Activated naive CD8-positive, alpha-beta T cell treated with anti-CD3 and anti-CD28 coated beads for 36 hours (primary cell): ENCODE results near the gene CALML3. TPM values are rescaled to one million over a fixed set of nuclear protein-coding genes. Genes with fewer than 3 reads are reported as not detected.

Experiments
- DNase-seq: peaks from one replicate; pipeline ENCODE4 v3.0.0; 2021
- H3K27ac Mint-ChIP-seq: one replicate; pipeline ENCODE4 v1.8.0; 2022; ENCODE audit warnings: mild to moderate bottlenecking, moderate library complexity, mixed read lengths
- H3K27me3 Mint-ChIP-seq: one replicate; pipeline ENCODE4 v1.8.0; 2022; ENCODE audit warnings: mild to moderate bottlenecking, mixed read lengths
- H3K36me3 Mint-ChIP-seq: one replicate; pipeline ENCODE4 v1.8.0; 2021; ENCODE audit warnings: mild to moderate bottlenecking, mixed read lengths
- H3K4me1 Mint-ChIP-seq: one replicate; pipeline ENCODE4 v1.8.0; 2021; ENCODE audit warnings: mixed read lengths
- H3K4me3 Mint-ChIP-seq: one replicate; pipeline ENCODE4 v1.8.0; 2022; ENCODE audit warnings: mild to moderate bottlenecking, moderate library complexity, mixed read lengths
- H3K9me3 Mint-ChIP-seq: one replicate; pipeline ENCODE4 v1.8.0; 2022; ENCODE audit warnings: mixed read lengths
- total RNA-seq, 2 experiments: library from RNA; stranded (reverse); gene quantifications; one replicate each; pipeline ENCODE4 v1.2.3, GENCODE V29; 2021

The CALML3 gene
- total RNA-seq, 2 experiments from 2014 or later: not detected

GRCh38 chr10:5509236-5509635, 15.5 kb upstream of the CALML3 start:
- DNase-seq: no peak
- Mint-ChIP-seq H3K36me3 (no peaks in the 10 kb centered on the region), H3K27ac (no peak overlapping the region), H3K4me1 (peaks cover 10% of the 10 kb centered on the region), H3K27me3 (no peaks in the 10 kb centered on the region), H3K9me3 (no peaks in the 10 kb centered on the region), H3K4me3 (no peak overlapping the region)

GRCh38 chr10:5509691-5510090, 15.1 kb upstream of the CALML3 start:
- Mint-ChIP-seq H3K9me3 (no peaks in the 10 kb centered on the region), H3K27ac (no peak overlapping the region), H3K4me1 (peaks cover 10% of the 10 kb centered on the region), H3K4me3 (no peak overlapping the region), H3K27me3 (no peaks in the 10 kb centered on the region), H3K36me3 (no peaks in the 10 kb centered on the region)
- no peak for DNase-seq

GRCh38 chr10:5510281-5511072, 14.3 kb upstream of the CALML3 start:
- Mint-ChIP-seq H3K9me3 (no peaks in the 10 kb centered on the region), H3K27ac (no peak overlapping the region), H3K4me3 (no peak overlapping the region), H3K4me1 (peaks cover 10% of the 10 kb centered on the region), H3K36me3 (no peaks in the 10 kb centered on the region), H3K27me3 (no peaks in the 10 kb centered on the region)
- no peak for DNase-seq

- Mint-ChIP-seq H3K9me3 (no peaks in the 10 kb centered on the region), H3K4me3 (no peak overlapping the region), H3K27me3 (no peaks in the 10 kb centered on the region), H3K27ac (no peak overlapping the region), H3K36me3 (no peaks in the 10 kb centered on the region), H3K4me1 (peaks cover 10% of the 10 kb centered on the region)
- DNase-seq: no peak
These were observed 13.4 kb upstream of the CALML3 start for GRCh38 chr10:5511231-5511884.

- Mint-ChIP-seq H3K4me1 (peaks cover 10% of the 10 kb centered on the region), H3K27ac (no peak overlapping the region), H3K4me3 (no peak overlapping the region), H3K36me3 (no peaks in the 10 kb centered on the region), H3K27me3 (no peaks in the 10 kb centered on the region), H3K9me3 (no peaks in the 10 kb centered on the region)
- no peak for DNase-seq
These were observed 12.9 kb upstream of the CALML3 start for GRCh38 chr10:5511885-5512280.

GRCh38 chr10:5512331-5512730, 12.4 kb upstream of the CALML3 start:
- Mint-ChIP-seq H3K27ac (no peak overlapping the region), H3K4me1 (peaks cover 10% of the 10 kb centered on the region), H3K4me3 (no peak overlapping the region), H3K36me3 (no peaks in the 10 kb centered on the region), H3K27me3 (no peaks in the 10 kb centered on the region), H3K9me3 (no peaks in the 10 kb centered on the region)
- no peak for DNase-seq

GRCh38 chr10:5512881-5513612, 11.7 kb upstream of the CALML3 start:
- peak; percentile 21 for DNase-seq
- Mint-ChIP-seq H3K36me3 (no peaks in the 10 kb centered on the region), H3K27ac (no peak overlapping the region), H3K4me1 (peaks cover 10% of the 10 kb centered on the region), H3K4me3 (no peak overlapping the region), H3K27me3 (no peaks in the 10 kb centered on the region), H3K9me3 (no peaks in the 10 kb centered on the region)

- Mint-ChIP-seq H3K9me3 (no peaks in the 10 kb centered on the region), H3K27me3 (no peaks in the 10 kb centered on the region), H3K27ac (no peak overlapping the region), H3K4me3 (no peak overlapping the region), H3K36me3 (no peaks in the 10 kb centered on the region), H3K4me1 (peaks cover 10% of the 10 kb centered on the region)
- no peak for DNase-seq
These were observed 10.4 kb upstream of the CALML3 start for GRCh38 chr10:5514226-5514850.

- no peaks in the 10 kb centered on the region for H3K9me3 Mint-ChIP-seq
- DNase-seq: no peak
- no peak overlapping the region for H3K4me3 Mint-ChIP-seq
- no peaks in the 10 kb centered on the region for H3K27me3 Mint-ChIP-seq
- H3K27ac Mint-ChIP-seq: no peak overlapping the region
- peaks cover 10% of the 10 kb centered on the region for H3K4me1 Mint-ChIP-seq
- H3K36me3 Mint-ChIP-seq: no peaks in the 10 kb centered on the region
These were observed 8.6 kb upstream of the CALML3 start for GRCh38 chr10:5515948-5516761.

- peaks cover 10% of the 10 kb centered on the region for H3K4me1 Mint-ChIP-seq
These were observed 7.2 kb upstream of the CALML3 start for GRCh38 chr10:5517546-5517945.

GRCh38 chr10:5518143-5518542, 6.6 kb upstream of the CALML3 start:
- no peaks in the 10 kb centered on the region for H3K9me3 Mint-ChIP-seq
- no peaks in the 10 kb centered on the region for H3K27me3 Mint-ChIP-seq
- H3K4me1 Mint-ChIP-seq: peaks cover 5% of the 10 kb centered on the region
- DNase-seq: no peak
- no peaks in the 10 kb centered on the region for H3K36me3 Mint-ChIP-seq
- H3K4me3 Mint-ChIP-seq: no peak overlapping the region
- no peak overlapping the region for H3K27ac Mint-ChIP-seq

More at GRCh38 chr10:5517546-5517945, 7.2 kb upstream of the CALML3 start:
- no peaks in the 10 kb centered on the region for H3K9me3 Mint-ChIP-seq
- no peaks in the 10 kb centered on the region for H3K36me3 Mint-ChIP-seq
- H3K27me3 Mint-ChIP-seq: no peaks in the 10 kb centered on the region
- no peak overlapping the region for H3K27ac Mint-ChIP-seq
- no peak overlapping the region for H3K4me3 Mint-ChIP-seq
- no peak for DNase-seq

GRCh38 chr10:5519054-5519453, 5.7 kb upstream of the CALML3 start:
- Mint-ChIP-seq H3K27ac (no peak overlapping the region), H3K27me3 (no peaks in the 10 kb centered on the region), H3K4me3 (no peak overlapping the region), H3K9me3 (no peaks in the 10 kb centered on the region), H3K4me1 (no peaks in the 10 kb centered on the region), H3K36me3 (no peaks in the 10 kb centered on the region)
- no peak for DNase-seq

- no peaks in the 10 kb centered on the region for H3K4me1 Mint-ChIP-seq
These were observed 1.7 kb upstream of the CALML3 start for GRCh38 chr10:5522913-5523560.

More at GRCh38 chr10:5522913-5523560, 1.7 kb upstream of the CALML3 start:
- H3K36me3 Mint-ChIP-seq: no peaks in the 10 kb centered on the region
- no peak overlapping the region for H3K4me3 Mint-ChIP-seq
- H3K27ac Mint-ChIP-seq: no peak overlapping the region
- H3K9me3 Mint-ChIP-seq: no peaks in the 10 kb centered on the region
- DNase-seq: no peak
- no peaks in the 10 kb centered on the region for H3K27me3 Mint-ChIP-seq
